NCI-H1694 (cell line): Measurements from ENCODE around the gene DDX60.
A peak's percentile ranks its signal among the peaks of the same experiment; 100 is the strongest.
"Not testable (repeated sequence)": the region's sequence is repeated elsewhere in the genome, so short reads cannot be mapped to it uniquely, and the experiment has no call there.

Experiments
- DNase-seq: peaks from one replicate; lab custom pipeline; 2025; lab: John Stamatoyannopoulos, UW

The DDX60 gene

DNA sequence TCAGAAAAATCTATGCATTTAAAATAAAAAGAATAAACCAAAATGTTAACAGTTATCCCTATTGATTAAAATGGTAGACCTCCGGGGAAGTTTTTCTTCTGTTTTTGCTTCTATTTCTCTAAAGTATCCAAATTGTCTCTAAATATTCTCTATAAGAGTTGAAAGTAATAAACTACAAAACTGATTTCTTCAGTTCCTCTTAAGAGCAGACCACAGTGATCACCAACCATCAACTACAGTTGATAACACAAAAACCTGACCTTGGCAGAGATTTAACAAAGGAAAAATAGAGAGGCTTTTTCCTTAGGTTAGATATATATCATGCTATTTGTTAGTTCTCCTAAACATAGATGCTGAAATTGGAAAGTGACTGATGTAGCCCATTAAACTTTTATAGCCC lies 27.3 kb downstream of the DDX60 start:
- no peak for DNase-seq

DNA sequence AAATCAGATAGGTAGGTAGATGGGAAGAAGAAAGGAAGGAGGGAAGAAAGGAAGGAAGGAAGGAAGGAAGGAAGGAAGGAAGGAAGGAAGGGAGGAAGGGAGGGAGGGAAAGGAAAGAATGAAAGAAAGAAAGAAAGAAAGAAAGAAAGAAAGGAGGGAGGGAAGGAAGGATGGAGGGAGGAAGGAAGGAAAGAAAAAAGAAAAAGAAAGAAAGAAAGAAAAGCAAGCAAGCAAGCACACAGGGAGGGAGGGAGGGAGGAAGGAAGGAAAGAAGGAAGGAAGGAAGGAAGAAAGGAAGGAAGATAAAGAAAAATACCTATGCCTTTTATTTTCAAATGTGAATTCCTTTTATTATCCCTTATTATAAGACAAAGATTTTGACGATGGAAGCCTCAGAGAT lies 32.7 kb downstream of the DDX60 start:
- DNase-seq = not testable (repeated sequence)

- DNase-seq = no peak
Measured at GRCh38 chr4:168279556-168279955, 39.0 kb downstream of the DDX60 start.

- no peak for DNase-seq
Measured at GRCh38 chr4:168275836-168276235, 42.7 kb downstream of the DDX60 start.

GRCh38 chr4:168274871-168275270 lies 43.7 kb downstream of the DDX60 start:
- DNase-seq = no peak

DNA sequence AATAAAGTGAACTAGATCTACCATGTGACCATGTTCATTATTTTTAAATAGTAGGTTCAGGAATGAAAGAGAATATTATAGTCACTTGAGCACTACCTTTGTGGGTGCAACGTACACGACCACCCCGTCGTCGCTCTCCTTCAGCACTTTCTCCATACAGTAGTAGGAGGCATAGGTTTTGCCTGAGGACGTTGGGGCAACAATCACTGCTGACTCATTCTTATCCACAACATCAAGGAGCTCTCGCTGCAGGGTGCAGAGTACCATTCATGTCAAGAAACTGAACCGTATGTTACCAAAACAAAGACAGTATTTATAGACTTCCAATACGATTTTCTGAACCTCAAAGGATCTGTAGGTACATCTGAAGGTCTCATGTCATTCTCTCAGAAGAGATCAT lies 44.7 kb downstream of the DDX60 start:
- DNase-seq = no peak

- DNase-seq = no peak
Measured at GRCh38 chr4:168272488-168272887, 46.1 kb downstream of the DDX60 start.

DNA sequence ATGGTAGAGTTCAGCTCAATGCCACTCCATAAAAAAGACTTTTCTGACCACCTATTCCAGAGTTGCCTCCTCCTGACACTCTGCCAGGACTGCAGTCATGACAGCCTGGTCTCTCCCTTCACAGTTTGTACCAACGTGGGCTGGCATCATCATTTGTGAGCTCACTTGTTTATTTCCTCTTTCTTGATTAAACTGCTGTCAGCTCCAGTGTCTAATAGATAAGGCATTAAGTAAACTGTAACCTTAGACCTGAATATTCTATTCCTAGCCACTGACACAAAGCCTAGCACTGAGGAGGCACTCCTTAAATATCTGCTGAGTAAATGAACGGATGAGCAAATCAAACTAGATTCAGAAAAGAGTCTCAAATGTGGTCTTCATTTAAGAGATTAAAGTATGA lies 48.7 kb downstream of the DDX60 start:
- DNase-seq = no peak

- DNase-seq = no peak
Measured at GRCh38 chr4:168265327-168265726, 53.2 kb downstream of the DDX60 start.

DNA sequence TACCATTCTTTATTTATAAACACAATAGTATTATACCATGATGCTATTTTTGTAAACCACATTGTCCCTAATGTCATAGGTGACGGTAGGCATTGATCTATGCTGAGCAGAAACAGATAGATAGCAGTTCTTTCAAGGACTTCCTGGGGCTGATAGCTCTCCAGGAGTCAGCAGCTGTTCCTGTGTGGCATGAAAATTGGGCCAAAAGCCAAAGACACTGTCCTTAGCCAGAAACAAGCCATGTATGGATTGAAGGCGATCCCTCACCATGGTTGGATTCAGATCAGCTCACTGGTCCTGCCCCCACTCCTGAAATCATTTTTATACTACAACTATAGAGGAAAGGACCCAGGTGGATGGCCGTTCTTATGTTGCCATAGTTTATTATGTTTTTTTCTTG lies 53.6 kb downstream of the DDX60 start:
- DNase-seq = peak; percentile 45

GRCh38 chr4:168263039-168263438 lies 55.5 kb downstream of the DDX60 start:
- no peak for DNase-seq

DNA sequence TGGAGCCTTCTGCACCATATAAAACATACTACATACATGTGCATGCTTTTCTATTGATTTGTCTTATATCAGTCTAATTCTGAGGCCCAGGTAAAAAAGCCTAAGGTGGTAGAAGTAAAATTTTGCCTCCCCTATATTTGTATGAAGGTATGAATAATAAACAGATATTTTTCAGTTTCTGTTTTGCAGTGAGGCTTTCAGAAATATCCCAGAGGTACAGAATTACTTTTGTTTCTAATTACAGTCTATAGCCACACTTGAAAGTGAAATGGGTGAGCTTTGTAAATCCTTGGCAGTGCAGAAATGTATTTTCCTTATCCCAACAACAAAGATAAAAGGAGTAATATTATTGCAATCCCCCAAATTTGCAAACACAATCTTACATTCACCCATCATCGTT lies 59.5 kb downstream of the DDX60 start:
- DNase-seq = no peak

DNA sequence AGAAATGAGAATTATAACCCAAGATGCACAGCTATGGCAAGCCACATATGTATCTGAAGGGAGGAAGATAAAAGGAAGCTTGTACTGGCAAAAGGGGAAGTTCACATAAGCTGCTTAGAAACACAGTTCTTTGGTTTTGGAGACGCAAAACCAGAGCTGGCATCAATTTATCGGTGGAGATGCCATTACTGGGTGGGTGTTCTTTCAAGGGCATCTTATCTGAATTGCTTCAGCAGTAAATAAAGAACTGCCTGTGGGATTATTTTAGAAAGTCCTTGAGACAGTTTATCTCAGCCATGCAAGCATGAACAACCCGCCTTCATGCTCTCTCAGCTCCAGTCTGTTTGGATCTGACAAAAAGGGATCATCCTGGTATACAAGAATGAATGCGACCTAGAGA lies 60.8 kb downstream of the DDX60 start:
- DNase-seq = no peak

DNA sequence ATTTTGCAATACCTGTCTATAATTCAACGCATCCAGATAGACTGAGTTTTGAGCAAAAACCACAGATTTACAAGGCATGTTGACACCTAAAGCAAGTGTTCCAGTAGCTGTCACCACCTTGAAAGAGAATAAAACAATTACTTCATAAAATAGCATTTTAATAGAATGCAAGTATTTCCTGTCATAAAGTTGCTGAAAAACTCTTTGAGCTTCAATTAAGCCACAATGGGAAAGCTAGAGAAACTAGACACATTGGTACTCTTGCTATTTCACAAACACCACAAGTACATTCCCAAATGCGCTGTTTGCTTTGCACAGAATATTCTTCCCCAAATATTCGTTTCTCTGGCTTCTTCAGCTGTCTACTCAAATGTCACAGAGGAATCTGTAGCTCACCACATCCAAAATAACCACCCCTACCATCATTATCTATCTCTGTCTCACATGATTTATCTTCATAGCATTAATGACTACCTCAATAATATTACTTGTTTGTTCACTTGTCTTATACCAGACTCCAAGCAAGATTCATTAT lies 70.3 kb downstream of the DDX60 start:
- no peak for DNase-seq

DNA sequence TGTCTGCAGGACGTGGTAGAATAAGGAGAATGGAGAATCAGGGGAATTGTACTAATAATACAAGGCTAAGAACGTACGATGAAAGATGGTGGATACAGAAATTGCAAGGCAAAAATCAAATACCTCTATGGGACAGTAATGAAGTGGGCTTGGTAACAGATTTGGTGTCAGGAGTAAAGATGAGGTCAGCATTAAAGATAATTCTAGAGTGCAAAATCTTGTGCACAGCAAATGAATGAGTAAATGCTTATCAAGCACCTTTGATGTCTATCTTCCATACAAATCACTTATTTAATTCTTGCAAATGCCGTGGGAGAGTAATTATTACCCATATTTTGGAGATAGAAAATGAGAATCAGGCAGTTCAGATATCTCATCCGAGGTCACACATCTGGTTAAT lies 70.9 kb downstream of the DDX60 start:
- no peak for DNase-seq

DNA sequence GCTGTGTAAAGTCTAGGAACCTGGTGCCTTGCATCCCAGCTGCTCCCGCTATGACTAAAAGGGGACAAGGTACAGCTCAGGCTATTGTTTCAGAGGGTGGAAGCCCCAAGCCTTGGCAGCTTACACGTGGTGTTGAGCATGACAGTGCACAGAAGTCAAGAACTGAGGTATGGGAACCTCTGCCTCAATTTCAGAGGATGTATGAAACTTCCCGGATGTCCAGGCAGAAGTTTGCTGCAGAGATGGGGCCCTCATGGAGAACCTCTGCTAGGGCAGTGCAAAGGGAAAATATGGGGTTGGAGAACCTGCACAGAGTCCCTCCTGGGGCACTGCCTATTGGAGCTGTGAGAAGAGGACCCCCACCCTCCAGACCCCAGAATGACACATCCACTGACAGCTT lies 76.6 kb downstream of the DDX60 start:
- no peak for DNase-seq

DNA sequence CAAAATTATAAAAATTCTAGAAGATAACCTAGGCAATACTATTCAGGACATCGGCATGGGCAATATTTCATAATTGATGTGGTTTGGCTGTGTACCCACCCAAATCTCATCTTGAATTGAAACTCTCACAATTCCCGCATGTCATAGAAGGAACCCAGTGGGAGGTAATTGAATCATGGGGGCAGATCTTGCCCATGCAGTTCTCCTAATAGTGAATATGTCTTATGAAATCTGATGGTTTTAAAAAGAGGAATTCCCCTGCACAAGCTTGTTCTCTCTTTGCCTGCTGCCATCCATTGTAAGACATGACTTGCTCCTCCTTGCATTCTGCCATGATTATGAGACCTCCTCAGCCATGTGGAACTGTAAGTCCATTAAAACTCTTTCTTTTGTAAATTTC lies 77.7 kb downstream of the DDX60 start:
- no peak for DNase-seq

- no peak for DNase-seq
Measured at GRCh38 chr4:168221301-168221700, 97.3 kb downstream of the DDX60 start.

GRCh38 chr4:168220893-168221292 lies 97.7 kb downstream of the DDX60 start:
- no peak for DNase-seq

DNA sequence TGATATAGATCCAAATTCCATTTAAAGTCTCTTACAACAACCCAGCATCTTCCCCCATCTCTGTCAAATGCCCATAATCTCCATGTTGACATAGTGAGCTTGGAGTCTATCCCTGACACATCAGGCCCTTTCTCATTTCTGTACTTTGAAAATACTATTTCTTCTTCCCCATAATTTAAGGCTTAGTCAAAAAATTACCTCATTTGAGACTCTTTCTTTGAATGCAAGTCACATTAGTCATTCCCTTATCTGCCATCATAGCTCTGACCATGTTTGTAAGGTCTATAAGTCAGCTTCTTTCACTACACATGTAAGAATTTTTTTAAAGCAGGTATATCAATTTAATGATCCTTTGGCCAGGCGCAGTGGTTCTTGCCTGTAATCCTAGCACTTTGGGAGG lies 99.9 kb downstream of the DDX60 start:
- DNase-seq = no peak

GRCh38 chr4:168213511-168213910 lies 105.0 kb downstream of the DDX60 start:
- DNase-seq = not testable (repeated sequence)

DNA sequence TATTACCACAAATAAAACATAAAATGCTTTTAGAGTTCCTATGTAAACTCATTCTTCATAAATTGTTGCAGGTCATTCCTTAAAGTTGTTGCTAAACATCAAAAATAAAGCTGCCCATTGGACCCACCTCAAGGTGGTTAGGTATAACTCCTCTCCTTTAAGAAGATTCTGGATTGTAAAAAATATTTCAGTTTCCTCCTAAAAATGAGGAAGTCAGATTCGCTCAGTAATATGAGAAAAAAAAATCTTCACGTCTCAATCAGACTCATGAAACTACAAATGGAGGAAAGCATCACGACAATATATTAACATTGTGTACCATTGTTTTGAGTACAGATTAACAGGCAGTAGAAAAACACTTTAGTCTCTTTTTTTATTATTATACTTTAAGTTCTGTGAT lies 105.9 kb downstream of the DDX60 start:
- no peak for DNase-seq

GRCh38 chr4:168208957-168209614 lies 109.5 kb downstream of the DDX60 start:
- no peak for DNase-seq

DNA sequence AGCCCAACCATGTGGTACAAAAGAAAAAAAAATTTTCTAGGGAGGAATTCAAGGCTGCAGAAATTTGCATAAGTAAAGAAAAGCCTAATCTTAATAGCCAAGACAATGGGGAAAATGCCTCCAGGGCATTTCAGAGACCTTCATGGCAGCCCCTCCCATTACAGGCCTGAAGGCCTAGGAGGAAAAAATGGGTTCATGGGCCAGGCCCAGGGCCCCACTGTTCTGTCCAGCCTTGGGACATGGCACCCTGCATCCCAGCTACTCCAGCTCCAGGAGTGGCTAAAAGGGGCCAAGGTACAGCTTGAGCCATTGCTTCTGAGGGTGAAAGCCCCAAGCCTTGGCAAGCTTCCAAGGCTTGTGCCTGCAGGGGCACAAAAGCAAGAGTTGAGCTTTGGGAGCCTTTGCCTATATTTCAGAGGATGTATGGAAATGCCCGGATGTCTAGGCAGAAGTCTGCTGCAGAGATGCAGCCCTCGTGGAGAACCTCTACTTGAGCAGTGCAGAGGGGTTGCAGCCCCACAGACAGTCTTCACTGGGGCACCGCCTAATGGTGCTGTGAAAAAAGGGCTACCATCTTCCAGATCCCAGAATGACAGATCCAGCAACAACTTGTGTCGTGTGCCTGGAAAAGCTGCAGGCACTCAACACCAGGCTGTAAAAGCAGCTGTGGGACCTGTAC lies 115.2 kb downstream of the DDX60 start:
- no peak for DNase-seq
